Skin epidermis (tissue), 12 donors: Measurements from ENCODE around the gene PLSCR2.
"Not testable (repeated sequence)": the region's sequence is repeated elsewhere in the genome, so short reads cannot be mapped to it uniquely, and the experiment has no call there.

Source experiments
- H3K27ac ChIP-seq, 21 experiments: fragments of 200-600 bp; sonication (generic) in 11 of 21; one replicate each; pipeline ENCODE4 v1.5.0; 2020; ENCODE audit warnings: mild to moderate bottlenecking in 3 of 21, inconsistent platforms in 2 of 21, moderate library complexity in 2 of 21
- H3K4me3 ChIP-seq, 7 experiments: fragments of 200-600 bp; sonication (generic) in 2 of 7; one replicate each; pipeline ENCODE4 v1.5.0; 2020; ENCODE audit warnings: inconsistent platforms in 2 of 7, mild to moderate bottlenecking in 2 of 7, moderate library complexity in 1 of 7

The PLSCR2 gene

DNA sequence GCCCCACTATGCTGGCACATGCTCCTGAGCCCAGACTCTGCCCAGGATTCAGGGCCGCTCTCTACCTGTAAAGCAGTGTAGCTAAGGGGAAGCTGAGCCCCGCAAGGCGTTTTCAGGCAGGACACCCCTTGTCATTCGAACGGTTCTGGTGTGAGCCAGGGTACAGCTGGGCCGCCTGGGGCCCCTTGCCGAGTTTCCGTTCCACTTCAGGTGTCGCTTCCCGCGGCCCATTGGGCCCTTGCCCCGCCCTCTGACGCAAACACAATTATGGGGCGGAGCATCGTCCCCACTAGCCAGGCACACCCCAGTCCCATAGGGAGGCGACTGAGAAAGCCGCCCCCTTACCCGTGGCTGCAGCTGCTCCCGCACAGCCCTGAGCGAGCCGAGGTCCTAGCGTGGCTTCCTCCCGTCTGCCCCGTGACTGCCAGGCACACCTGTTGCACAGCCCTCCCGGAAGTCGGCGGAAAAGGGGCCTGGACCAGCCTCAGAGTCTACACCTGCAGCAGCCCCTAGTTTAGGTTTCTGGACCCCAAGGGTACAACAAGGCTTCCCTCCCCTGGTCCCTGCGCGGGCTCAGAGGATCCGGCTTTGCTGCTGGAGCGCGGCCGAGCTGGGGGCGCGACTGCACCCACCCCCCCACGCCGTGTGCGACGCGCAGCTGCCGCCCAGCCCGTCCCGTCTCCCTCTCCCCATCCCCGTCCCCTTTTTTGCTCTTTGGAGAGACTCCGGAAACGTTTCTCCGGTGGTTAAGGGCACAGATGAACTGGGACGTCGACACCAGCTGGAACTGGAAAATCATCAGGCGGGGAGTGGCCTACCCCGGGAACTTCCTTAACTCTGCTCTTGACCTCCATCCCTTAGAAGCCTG lies at the start of gene PLSCR2:
Gene PLSCR2 (minus strand): TSS at position 412 of the 868 bp plus-strand sequence. CDS start 9,657 bp downstream, outside the sequence.
- Histone ChIP-seq H3K4me3 (peak within 1 kb of the TSS; percentile 44 to 66 (median 55)), H3K27ac (peak within 1 kb of the TSS in 20 of 21 experiments; percentile 46 to 90 (median 84))

- Histone ChIP-seq H3K4me3 (no peak overlapping the region), H3K27ac (no peak overlapping the region)
These were observed 48.5 kb upstream of the PLSCR2 start for GRCh38 chr3:146517684-146518435.

DNA sequence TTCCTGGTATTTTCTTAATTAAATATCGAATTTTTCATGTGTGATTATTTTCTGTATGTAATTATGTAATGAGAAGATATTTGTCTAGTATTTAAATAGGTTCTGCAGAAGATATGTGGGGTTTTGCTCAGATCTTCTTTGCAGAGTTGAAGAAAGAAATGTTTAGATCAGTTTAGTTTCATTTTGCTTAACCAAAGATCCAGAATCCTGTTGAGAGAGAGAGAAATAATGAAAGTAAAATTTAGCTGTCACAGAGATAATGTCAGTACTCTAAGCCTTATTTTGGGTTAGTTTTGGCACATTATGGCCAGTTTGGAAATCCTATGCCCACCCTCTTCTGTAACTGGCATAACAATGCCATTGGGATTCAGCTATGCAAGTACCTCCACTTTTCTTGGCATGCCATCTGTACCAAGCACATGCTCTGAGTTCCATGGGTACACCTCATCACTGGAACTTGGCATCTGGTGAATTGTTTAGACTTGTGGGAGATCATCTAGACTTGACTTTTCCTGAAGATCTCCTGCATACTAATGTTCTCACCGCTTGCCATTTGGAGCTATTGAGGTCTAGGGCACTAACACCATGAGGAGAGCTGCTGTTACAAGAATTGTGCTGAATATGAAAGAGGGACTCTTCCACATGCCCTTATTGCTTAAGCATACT lies 44.2 kb upstream of the PLSCR2 start:
- Histone ChIP-seq H3K4me3 (no peak overlapping the region), H3K27ac (peak overlapping the region in 1 of 21 experiments; percentile 17)

DNA sequence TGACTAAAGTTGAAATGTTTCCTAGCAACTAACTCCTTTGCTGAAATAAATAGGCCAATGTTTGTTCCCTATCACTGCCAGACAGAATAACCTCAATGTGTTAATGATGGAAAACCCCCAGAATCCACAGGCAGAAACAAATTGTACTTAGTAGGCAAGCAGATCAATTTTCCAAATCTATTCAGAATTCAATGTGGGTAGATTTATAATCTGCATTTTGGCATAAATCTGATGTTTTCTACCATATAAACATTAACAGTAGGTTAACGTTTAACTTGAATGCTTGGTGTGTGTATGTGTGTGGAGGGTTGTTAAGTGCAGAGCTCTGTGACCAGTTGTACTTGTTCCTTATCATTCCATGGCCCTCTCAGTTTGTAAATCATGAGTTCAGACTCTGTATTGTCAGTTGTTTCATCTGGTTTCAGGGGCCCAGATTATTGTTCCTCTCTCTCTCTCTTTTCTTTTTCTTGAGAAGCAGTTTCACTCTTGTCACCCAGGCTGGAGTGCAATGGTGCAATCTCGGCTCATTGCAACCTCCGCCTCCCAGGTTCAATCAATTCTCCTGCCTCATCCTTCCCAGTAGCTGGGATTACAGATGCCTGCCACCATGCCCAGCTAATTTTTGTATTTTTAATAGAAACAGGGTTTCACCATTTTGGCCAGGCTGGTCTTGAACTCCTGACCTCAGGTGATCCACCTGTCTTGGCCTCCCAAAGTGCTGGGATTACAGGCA lies 42.2 kb upstream of the PLSCR2 start:
- H3K4me3 ChIP-seq = no peak overlapping the region

GRCh38 chr3:146507331-146508120 lies 38.2 kb upstream of the PLSCR2 start:
- Histone ChIP-seq H3K27ac (peak overlapping the region in 18 of 21 experiments; percentile 21 to 77 (median 56)), H3K4me3 (no peak overlapping the region)

More for the DNA sequence above, 42.2 kb upstream of the PLSCR2 start:
- H3K27ac ChIP-seq = no peak overlapping the region

DNA sequence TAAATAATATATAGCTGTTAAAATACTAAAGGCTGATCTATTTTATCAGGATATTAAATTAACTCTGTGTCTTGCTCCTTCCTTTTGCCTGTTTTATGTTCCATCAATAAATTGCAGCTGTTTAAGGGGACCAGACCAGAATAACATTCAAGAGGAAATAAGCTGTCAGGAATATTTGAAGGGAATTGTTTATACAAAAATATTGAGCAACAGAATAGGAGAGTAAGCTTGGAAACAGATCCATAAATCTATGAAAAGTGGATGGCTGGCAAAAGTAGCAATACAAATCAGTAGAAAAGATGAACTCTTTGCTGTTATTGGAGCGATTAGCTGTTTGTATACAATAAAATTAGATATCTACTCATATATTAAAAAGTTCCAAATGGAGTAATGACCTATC lies 36.2 kb upstream of the PLSCR2 start:
- no peak overlapping the region for H3K4me3 ChIP-seq
- H3K27ac ChIP-seq = peak overlapping the region in 5 of 21 experiments; percentile 56 to 71 (median 61)

GRCh38 chr3:146504498-146505197 lies 35.3 kb upstream of the PLSCR2 start:
- Histone ChIP-seq H3K27ac (peak overlapping the region in 16 of 21 experiments; percentile 0 to 75 (median 54)), H3K4me3 (no peak overlapping the region)

- Histone ChIP-seq H3K27ac (peak overlapping the region in 15 of 21 experiments; percentile 4 to 76 (median 59)), H3K4me3 (no peak overlapping the region)
These were observed 34.3 kb upstream of the PLSCR2 start for GRCh38 chr3:146503461-146504202.

GRCh38 chr3:146502887-146503460 lies 33.6 kb upstream of the PLSCR2 start:
- peak overlapping the region in 8 of 21 experiments; percentile 51 to 76 (median 66) for H3K27ac ChIP-seq
- no peak overlapping the region for H3K4me3 ChIP-seq

DNA sequence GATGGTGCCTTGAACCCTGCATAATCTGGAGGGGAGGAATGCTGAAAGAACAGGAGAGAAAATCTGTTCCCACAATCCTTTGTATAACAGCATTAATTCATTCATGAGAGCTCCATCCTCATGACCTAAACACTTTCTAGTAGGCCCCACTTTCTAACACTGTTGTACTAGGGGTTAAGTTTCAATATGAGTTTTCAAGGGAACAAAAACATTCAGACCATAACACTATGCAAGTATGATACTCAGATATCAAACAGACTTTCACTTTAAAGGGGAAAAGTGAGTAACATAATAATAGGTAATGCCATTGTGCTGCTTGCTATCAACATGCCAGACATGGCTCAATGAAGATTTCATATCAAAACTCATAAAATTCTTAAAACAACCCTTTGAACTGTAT lies 32.4 kb upstream of the PLSCR2 start:
- H3K27ac ChIP-seq = no peak overlapping the region
- no peak overlapping the region for H3K4me3 ChIP-seq

GRCh38 chr3:146499701-146500100 lies 30.3 kb upstream of the PLSCR2 start:
- Histone ChIP-seq H3K27ac (no peak overlapping the region), H3K4me3 (no peak overlapping the region)

GRCh38 chr3:146498002-146498736 lies 28.8 kb upstream of the PLSCR2 start:
- H3K4me3 ChIP-seq = no peak overlapping the region
- H3K27ac ChIP-seq = no peak overlapping the region

GRCh38 chr3:146497145-146497843 lies 27.9 kb upstream of the PLSCR2 start:
- H3K27ac ChIP-seq, H3K4me3 ChIP-seq: not testable (repeated sequence)

GRCh38 chr3:146496726-146497125 lies 27.4 kb upstream of the PLSCR2 start:
- H3K27ac ChIP-seq = no peak overlapping the region
- H3K4me3 ChIP-seq = no peak overlapping the region

GRCh38 chr3:146496251-146496650 lies 26.9 kb upstream of the PLSCR2 start:
- no peak overlapping the region for H3K27ac ChIP-seq
- H3K4me3 ChIP-seq = no peak overlapping the region

DNA sequence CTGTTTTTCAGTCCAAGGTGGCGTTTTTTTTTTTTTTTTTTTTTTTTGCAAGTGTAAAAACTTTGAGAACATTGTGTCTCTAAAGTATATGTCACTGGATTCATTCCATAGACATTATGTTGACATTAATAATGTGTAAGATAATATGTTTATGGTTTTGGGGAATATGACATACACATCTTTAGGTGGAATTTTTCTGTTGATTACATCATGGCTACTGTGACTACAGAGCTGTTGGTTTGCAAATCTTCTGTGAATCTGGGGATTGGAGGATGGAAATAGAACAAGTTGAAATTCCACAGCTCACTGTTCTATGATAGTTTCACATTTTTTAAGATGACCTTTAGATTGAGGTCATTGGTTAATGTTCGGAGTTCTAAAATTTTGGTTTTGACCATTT lies 24.4 kb upstream of the PLSCR2 start:
- no peak overlapping the region for H3K27ac ChIP-seq
- H3K4me3 ChIP-seq = no peak overlapping the region
